GM19351 (cell line): ENCODE results near the gene ACVR2B.
A peak's percentile ranks its signal among the peaks of the same experiment; 100 is the strongest.

Experiments used
- ATAC-seq: cut with Tn5 transposase; IDR thresholded peaks from one replicate; pipeline ENCODE4 v1.9.1; 2021; ENCODE audit warnings: mild to moderate bottlenecking, moderate library complexity; ENCODE audit not compliant: unreplicated experiment

Gene ACVR2B

GRCh38 chr3:38457111-38458003 is 3.7 kb downstream of the ACVR2B start:
- no peak for ATAC-seq

- no peak for ATAC-seq
Observed at GRCh38 chr3:38458796-38459498, 5.3 kb downstream of the ACVR2B start.

- no peak for ATAC-seq
Observed at GRCh38 chr3:38459499-38460048, 5.9 kb downstream of the ACVR2B start.

- ATAC-seq, result no peak
Observed at GRCh38 chr3:38460377-38461270, 6.9 kb downstream of the ACVR2B start.

- no peak for ATAC-seq
Observed at GRCh38 chr3:38465588-38466154, 12.0 kb downstream of the ACVR2B start.

GRCh38 chr3:38468765-38469164 is 15.1 kb downstream of the ACVR2B start:
- ATAC-seq, result no peak

- no peak for ATAC-seq
Observed at GRCh38 chr3:38469852-38470251, 16.2 kb downstream of the ACVR2B start.

- no peak for ATAC-seq
Observed at GRCh38 chr3:38471260-38471857, 17.7 kb downstream of the ACVR2B start.

GRCh38 chr3:38472342-38472741 is 18.7 kb downstream of the ACVR2B start:
- no peak for ATAC-seq

- ATAC-seq, result no peak
Observed at GRCh38 chr3:38473229-38473628, 19.5 kb downstream of the ACVR2B start.

- no peak for ATAC-seq
Observed at GRCh38 chr3:38474928-38475605, 21.4 kb downstream of the ACVR2B start.

GRCh38 chr3:38475716-38476115 is 22.0 kb downstream of the ACVR2B start:
- no peak for ATAC-seq

GRCh38 chr3:38476157-38476756 is 22.6 kb downstream of the ACVR2B start:
- no peak for ATAC-seq

GRCh38 chr3:38477057-38477820 is 23.5 kb downstream of the ACVR2B start:
- ATAC-seq, result no peak

- ATAC-seq, result no peak
Observed at GRCh38 chr3:38477839-38478450, 24.3 kb downstream of the ACVR2B start.

- no peak for ATAC-seq
Observed at GRCh38 chr3:38478901-38479300, 25.2 kb downstream of the ACVR2B start.

GRCh38 chr3:38479431-38480092 is 25.9 kb downstream of the ACVR2B start:
- ATAC-seq, result peak; percentile 87

- no peak for ATAC-seq
Observed at GRCh38 chr3:38480093-38480445, 26.4 kb downstream of the ACVR2B start.
